RKO (cell line): Measurements from ENCODE around the gene MEGF10.
"Not testable (repeated sequence)": the region's sequence is repeated elsewhere in the genome, so short reads cannot be mapped to it uniquely, and the experiment has no call there.

Source experiments
- DNase-seq: peaks from one replicate; pipeline ENCODE4 v3.0.0-alpha.2; 2016; ENCODE audit warnings: low spot score

The MEGF10 gene

DNA sequence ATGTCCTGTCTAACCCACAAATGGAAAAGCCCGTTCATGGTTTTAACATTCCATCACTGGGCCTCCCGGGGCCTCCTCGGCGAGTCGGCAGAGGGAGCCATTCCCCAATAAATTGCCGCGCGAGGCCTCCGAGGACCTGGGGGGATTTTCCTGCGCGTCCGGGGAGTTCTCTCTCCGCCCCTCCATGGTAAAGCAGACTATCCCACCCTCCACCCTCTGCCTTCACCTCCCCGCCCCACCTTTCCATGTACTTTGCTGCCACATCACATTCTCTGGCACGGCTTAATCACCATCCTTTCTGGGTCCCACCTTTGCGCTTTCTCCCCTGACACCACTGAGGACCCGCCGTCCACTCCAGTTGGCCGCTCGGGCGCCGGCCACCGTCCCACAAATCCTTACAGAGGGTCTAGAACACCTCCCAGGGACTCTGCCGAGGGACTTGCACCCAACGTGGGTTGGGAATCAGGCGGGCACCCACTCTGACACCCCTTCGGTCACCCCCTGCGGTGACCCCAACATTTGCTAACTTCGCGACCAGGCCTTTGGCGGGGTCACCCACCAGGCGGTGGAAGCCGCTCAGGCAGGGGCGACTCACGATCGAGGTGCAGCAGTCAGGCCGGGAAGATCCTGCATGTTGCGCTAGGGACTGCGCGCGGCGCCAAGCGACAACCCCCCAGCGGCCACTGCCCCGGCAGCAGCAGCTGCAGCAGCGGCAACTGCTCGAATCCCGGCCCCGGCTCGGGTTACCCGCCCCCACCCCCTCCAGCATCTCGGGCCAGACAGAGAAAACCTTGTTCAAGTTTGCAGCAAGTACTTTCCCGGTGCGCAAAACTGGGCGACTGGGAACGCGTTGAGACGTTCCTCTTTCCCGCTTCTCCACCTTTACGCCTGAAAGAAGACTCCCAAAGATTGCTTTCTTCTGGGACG lies at the start of gene MEGF10:
TSS of gene MEGF10 (plus strand) at position 778 of the 927 bp plus-strand sequence. CDS start 40,513 bp downstream, outside the sequence.
- DNase-seq = no peak

DNA sequence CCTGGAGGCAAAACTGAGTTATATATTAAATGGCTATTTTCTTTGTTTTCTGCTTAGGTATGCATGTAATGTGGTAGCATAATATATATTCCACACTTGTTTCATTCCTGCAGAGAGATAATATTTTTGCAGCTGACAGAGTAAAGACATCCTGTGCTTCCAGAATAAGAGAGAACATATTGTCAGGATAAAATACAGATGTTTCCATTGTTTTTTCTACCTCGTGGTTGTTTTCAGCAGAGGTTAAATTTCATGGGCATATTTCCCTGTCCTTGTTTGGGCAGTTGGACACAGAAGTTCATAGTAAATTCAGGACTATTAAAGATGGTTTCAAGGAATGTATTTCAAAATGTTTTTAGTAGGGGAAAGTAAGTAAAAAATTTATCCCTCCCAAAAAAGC lies 47.6 kb upstream of the MEGF10 start:
- DNase-seq = no peak

DNA sequence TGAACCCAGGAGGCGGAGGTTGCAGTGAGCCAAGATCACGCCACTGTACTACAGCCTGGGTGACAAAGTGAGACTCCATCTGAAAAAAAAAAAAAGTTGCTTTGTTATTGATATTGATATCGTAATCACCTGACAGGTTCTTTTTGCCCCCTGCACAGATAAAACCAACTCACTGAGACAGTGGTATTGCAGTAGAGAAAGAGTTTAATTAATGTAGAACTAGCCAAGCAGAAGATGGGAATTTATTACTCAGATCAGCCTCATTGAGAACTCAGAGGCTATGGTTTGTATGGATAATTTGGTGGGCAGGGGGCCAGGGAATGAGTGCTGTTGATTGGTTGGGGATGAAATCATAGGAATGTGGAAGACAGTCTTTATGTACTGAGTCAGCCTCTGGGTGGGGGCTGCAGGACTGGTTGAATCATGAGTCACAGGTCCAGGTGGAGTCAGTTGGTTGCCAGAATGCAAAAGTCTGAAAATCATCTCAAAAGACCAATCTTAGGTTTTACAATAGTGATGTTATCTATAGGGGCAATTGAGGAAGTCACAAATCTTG lies 35.8 kb upstream of the MEGF10 start:
- DNase-seq = peak; percentile 64

DNA sequence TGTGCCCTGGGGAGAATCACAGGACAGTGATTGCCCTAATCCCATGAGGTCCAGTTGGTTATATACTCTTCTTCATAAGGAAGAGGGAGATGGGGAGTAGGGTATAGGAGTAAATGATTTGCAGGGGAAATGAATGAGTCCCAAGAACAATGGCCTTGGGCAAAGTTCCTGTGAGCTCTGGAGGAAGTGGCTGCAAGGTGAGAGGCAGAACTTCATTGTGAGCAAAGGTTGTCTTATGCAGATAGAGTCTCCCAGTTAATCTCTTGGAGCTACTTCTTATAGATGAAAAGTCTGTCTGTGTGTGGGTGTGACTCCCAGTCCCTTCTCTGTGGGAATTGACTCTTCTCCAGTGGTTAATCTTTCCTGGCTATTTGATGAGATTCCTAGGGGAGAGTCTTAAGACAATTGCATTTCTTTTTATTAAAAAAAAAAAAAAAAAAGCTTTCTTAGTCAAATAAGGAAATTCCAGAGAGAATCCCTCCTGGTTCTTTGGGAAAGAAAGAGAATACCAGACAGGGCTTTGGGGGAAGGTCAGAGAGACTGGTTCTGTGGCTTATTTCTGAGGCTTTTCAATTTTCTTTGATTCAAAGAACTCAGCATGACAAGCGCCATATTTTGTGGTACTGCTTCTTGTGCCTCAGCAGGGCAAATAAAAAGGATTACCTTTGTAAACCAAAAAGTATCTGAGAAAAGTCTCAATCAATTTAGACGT lies 33.6 kb upstream of the MEGF10 start:
- DNase-seq = no peak

DNA sequence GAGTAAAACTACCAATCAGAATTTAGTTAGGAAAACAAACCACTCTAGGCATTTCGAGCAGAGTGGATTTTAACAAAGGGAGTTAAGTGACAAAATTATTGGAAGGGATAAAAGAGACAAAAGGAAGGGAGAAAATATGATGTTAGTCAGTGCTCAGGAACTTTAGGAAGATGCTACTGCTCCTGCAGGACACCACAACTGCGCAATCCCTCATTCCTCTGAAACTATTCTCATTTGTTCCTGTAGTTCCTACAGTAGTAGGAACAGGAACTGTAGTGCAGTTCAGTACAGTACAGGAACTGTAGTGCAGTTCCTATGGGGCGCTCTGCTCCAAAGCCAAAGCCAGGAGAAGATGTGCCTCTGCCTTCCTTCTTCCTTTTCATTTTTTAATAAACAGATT lies 29.9 kb upstream of the MEGF10 start:
- DNase-seq = no peak

DNA sequence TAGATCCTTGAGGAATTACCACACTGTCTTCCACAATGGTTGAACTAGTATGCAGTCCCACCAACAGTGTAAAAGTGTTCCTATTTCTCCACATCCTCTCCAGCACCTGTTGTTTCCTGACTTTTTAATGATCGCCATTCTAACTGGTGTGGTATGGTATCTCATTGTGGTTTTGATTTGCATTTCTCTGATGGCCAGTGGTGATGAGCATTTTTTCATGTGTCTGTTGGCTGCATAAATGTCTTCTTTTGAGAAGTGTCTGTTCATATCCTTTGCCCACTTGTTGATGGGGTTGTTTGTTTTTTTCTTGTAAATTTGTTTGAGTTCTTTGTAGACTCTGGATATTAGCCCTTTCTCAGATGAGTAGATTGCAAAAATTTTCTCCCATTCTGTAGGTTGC lies 25.1 kb upstream of the MEGF10 start:
- not testable (repeated sequence) for DNase-seq

DNA sequence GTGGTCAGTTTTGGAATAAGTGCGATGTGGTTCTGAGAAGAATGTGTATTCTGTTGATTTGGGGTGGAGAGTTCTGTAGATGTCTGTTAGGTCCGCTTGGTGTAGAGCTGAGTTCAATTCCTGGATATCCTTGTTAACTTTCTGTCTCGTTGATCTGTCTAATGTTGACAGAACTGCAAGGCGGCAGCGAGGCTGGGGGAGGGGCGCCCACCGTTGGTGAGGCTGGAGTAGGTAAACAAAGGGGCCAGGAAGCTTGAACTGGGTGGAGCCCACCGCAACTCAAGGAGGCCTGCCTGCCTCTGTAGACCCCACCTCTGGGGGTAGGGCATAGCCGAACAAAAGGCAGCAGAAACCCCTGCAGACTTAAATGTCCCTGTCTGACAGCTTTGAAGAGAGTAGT lies 22.3 kb upstream of the MEGF10 start:
- DNase-seq = not testable (repeated sequence)

DNA sequence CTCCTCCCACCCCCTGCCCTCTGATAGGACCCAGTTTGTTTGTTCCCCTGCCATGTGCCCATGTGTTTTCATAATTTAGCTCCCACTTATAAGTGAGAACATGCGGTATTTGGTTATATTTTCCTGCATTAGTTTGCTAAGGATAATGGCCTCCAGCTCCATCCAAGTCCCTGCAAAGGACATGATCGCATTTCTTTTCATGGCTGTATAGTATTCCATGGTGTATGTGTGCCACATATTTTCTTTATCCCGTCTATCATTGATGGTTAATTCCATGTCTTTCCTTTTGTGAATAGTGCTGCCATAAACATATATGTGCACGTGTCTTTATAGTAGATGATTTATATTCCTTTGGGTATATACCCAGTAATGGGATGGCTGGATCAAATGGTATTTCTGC lies 19.9 kb upstream of the MEGF10 start:
- DNase-seq = not testable (repeated sequence)

DNA sequence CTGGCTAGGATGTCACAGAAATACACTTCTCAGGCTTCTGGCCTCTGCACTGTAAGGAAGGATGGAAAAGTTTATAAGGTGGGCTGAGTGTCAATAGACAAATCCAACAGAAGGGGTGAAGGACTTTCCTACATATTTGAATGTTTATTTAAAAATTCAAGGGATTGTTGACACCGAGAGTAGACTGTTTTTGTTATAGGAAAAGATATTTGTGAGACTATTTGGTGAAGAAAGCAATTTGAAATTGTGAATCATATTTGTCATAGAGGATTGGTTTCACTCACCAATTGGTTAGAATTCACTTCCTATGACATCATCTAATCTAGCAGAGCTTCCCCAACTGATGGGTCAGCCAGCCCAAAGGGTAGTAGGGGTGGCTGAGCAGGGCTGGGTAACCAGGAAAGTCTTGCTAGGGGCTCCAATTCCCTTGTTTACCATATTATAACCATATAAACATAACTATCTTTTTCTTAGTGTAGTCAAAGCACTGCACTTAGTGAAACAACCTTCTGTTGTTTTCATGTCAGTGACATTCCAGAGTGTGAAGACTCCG lies 14.9 kb upstream of the MEGF10 start:
- no peak for DNase-seq

DNA sequence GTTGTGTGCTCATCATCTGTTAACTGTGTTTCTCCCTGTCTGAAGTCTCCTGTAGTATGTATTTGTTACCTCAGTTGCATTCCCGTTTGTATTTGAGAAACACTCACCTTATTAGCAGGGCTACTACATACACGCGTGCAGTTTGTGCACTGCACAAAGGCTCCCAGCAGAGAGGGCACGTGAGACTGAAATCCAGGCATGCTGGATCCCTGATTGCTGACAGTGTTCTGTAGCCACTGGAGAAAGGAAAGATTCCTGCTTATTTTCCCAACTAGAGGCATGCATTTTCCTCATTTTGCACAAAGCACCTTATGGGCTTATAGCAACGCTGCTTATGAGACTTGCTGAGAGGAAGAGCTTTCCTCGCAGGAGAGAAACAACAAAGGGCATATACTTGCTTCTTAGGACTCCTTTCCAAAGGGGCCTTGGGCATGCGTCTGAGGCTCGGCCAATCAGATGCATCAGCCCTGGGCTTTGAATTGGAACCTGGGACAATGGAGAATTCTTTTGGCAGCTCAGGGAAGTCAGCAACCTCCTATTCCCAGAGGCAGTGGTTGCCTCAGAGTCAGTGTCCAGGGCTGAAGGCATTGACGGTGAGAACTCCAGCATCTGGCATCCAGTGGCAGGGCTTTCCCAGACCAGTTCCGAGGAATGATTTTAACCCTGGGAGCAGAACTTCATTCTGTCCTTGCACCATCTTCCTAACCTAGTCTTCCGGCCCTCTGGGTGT lies 9.9 kb upstream of the MEGF10 start:
- DNase-seq = no peak

DNA sequence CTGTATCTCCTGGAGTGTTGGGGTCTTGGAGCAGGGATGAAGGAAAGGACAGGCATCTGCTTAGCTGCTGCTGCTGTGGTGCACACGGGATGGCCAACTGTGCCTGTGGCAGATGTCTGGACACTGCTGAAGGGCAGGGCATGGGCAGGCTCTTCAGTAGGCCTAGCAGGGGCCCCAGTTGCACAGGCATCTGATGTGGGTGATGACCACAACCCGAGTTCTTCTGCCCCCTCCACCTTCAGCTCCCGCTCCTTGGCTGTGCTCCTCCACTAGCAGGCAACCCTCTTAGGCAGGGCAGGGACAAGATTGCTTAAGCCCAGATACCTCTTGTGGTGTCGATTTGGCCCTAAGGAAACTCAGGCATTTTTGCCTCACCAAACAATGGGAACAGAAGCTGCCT lies 9.0 kb upstream of the MEGF10 start:
- no peak for DNase-seq

DNA sequence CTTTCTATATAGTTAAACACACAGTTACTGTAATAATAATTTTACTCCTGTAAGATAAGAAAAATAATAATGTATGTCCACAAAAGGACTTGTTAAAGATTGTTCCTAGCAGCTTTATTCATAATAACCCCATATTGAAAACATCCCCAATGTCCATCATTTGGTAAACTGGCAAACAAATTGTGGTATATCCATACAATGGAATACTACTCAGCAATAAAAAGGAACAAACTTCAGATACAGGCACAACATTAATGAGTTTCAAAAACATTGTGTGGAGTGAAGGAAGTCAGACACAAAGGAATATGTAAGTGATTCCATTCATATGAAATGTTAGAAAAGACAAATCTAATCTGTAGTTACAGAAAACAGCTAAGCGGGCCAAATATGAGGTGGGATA lies 1.9 kb upstream of the MEGF10 start:
- no peak for DNase-seq

DNA sequence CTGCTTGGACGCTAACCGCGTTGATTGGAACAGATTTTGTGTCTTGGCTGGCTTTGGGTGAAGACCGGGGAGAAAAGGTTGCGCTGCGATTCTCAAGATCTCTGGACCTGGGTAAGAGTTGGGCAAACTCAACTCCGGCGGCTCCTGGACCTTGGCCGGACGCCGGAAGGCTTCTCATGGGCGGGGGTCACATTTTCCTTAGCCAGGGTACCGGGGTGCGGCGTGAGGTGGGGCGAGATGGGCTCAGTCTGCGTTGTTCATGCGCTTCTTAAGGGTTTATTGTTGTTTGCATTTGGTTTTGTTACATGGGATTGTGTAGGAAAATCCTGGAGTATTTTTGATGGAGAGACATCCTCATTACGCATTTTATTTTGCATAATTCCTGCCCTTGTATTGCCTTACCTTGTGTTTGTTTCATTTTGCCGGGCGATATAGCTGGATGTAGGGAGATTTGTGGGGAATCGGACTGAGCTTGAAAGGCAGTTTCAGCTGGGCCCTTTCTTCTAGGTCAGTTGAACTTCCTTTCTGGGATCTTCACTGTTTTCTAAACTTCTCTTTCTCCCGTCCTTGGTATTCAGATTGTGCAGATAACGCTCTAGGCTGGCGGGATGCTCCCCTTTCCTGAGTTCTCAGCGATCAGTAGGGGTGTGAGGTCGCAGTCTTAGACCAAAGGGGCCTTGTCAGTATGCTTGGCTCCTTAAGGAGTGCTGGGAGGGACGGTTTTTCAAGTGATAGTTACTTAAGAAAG lies 524 bp downstream of the MEGF10 start:
- DNase-seq = no peak

DNA sequence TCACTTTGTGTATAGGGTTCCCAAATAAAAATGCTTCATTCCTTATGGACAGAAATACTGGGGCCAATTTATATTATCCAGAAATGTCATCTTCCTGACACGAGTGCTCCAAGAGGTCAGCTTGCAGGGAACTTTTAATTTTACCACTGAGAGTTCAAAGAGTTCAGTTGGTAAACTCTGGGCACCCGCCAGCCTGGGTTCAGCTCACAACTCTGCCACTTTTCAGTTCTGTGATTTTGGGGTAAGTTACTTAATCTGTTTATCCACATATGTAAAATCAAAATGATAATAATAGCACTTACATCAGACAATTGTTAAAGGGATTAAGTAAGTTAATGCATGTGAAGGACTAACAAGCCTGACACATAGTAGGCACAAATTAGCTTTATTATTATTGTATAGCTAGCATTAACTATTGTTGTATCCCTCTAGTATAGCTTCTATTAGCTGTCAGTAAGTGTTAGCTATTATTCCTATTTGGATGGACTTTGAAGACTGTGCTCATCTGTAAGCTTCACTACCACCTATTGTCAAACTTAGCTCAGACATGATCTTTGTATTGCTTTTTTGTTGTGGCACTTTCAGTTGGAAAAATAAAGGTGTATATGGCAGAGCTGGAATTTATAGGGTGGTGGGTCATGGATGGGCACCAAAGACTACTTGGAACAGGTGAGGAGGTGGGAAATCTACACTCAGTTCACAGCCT lies 1.6 kb downstream of the MEGF10 start:
- DNase-seq = no peak

DNA sequence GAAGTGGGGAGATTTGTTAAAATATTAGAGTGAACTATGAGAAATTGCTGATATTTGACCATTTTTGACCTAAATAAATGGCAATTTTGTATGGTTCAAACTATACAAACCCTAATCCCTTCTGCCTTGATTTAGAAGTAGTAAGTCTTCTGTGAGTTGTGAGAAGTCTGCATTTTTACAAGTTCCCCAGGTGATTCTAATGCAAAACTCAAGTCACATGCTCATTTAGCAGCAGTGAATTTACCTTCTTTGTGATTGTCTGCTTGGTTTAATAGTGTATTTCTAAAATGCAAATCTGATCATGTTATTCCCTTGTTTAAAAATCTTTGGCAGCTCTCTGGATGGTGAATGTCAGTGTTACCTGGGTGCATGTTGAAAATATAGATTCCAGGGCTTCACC lies 2.8 kb downstream of the MEGF10 start:
- no peak for DNase-seq

DNA sequence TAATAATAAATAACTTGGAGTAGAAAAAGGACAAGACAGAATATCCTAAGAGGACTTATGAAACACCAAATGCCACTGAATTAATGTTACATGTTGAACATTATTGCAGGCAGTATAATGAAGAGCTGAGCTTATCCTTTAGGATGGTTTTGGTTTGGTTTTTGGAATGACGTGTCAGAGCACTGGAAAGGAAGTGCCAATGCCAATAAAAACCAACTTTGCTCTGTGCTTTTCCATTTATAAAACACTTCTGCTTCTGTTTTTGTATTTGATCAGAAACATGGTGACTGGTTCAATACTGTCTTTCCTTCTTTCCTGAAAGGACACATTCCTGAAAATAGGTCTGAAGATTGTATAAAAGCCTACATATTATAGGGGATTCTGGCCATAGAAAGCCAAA lies 4.2 kb downstream of the MEGF10 start:
- DNase-seq = no peak

DNA sequence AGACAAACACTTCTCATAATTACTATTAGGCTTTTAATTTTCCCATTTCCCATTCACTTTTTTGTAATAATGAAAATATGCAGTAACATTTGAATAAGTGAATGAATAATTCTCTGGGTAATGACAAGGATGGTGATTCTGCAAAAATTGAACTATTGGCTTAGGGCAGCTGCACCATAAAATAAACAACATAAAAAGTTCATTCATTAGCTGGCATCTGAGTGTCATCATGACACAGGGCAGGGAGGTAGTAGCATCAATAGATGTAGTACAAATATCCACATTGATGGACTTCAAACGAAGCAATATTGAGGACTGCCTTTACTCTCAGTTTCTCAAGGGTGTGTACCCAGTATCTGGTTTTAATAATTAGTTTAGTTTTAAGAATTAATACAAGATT lies 4.9 kb downstream of the MEGF10 start:
- DNase-seq = no peak

DNA sequence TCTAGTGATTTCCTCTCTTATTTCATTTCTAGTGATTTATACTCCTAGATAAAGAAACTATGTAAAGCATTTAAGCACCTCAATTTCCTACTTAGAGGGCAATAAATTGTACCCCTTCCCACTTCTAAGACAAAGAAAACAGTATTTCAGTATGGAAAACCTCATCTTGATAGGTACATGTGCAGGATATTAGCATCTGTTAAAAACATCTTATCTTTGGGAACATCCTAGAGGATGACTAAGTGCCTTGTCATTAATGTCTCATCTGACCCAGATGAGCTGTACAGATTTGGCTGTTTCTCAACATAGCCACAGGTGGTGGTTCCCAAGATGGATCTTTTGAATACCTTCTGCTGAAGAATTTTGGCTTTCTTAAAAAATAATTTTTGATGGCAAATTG lies 5.7 kb downstream of the MEGF10 start:
- DNase-seq = peak; percentile 50

DNA sequence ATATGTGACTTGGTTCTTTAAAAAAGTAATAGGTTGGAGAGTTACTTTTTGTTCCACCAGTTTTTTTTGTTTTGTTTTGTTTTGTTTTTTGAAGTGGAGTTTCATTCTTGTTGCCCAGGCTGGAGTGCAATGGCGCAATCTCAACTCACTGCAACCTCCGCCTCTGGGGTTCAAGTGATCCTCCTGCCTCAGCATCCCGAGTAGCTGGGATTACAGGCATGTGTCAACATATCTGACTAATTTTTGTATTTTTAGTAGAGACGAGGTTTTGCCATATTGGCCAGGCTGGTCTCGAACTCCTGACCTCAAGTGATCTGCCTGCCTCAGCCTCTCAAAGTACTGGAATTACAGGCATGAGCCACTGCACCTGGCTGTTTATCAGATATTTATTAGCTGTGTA lies 6.3 kb downstream of the MEGF10 start:
- DNase-seq = not testable (repeated sequence)

DNA sequence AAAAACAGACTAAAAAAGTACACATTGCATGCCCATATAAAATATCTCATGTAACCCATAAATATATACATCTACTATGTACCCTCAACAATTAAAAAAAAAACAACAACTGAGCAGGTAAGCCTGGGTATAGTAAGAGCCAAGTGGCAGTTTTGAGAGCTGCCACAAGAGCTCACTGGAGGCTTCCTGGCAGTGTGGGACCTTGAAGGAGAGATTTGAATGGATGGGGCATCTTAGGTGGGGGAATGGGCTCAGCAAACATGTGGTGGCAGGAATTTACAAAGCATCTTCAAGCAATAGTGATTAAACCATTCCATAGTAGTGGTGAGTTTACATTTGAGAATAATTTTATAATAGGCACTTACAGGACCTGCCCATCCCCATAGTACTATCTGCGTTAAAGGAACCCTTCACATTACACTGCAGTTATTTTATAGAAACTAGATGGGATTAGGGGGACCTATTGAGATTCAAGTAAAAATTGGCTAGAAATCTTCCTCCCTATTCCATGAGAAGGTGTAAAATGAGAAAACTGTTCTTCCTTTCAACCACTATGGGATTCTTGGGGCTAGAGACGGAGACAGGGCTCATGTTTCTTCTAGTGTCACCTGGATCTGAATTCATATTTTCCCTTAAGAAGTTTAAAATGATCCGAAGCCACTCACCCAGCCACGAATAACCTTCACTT lies 6.9 kb downstream of the MEGF10 start:
- no peak for DNase-seq
